Epithelial cell of prostate (primary cell): ENCODE results near the gene FRMD6.
"Not testable (repeated sequence)": the region's sequence is repeated elsewhere in the genome, so short reads cannot be mapped to it uniquely, and the experiment has no call there.

Experiments used
- DNase-seq: peaks from one replicate; pipeline ENCODE4 v3.0.0-alpha.2; 2011; ENCODE audit warnings: low read depth, low spot score
- H3K27ac ChIP-seq: fragments of 450-650 bp; 2 replicates; pipeline ENCODE4 v1.5.1; 2017; ENCODE audit warnings: mild to moderate bottlenecking

The FRMD6 gene

DNA sequence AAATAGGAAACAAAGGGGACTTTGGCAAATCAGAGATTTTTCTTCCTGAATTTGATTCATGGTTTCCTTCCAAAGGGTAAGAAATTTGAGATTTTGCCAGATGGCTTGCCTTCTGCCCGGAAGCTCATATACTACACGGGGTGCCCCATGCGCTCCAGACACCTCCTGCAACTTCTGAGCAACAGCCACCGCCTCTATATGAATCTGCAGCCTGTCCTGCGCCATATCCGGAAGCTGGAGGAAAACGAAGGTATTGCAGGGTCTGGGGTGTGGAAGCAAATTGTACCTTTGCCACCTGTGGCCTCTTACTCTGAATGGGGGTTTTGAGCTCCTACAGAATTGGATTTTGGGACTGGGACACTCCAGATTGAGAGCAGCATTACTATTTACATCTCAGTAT is 63.5 kb downstream of the FRMD6 start:
- peak overlapping the region; percentile 11 for H3K27ac ChIP-seq

DNA sequence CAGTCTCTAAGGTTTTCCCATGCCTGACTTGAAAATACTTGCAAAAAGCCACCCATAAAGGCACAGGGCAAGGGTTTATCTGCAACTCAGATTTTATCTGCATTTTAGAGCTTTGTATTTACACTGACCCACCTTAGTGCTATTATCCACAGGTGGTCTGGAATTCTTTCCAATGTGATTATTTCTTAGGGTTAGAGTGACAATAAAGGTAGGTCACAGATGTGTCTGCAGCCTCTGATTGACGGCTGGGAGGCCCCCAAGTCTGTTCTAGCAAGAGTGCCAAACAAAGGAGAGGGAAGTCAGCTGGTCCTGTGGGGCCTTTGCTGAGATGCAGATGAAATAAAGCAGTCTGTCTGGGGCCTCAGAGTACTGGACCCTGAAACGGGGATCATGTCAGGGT is 64.0 kb downstream of the FRMD6 start:
- peak overlapping the region; percentile 20 for H3K27ac ChIP-seq
- DNase-seq: no peak

More for the DNA sequence above, 63.5 kb downstream of the FRMD6 start:
- no peak for DNase-seq

DNA sequence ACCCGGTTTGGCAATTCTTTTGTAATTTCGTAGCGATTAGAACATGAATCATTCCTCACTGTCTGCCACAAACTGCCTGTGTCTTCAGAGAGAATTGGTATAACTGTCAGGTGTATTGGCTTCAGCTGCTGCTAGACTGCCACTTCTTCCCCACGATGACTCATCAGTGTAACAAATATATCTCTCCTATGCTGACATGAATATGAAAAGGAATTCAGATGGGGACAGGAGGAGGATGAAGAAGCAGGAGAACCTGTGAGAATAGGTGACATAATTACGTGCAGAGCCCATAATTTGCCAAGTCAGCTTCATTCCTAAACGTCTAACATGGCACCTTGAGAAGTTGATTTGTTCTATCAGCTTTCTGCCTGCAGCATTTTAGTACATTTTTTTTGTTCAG is 64.9 kb downstream of the FRMD6 start:
- H3K27ac ChIP-seq: peak overlapping the region; percentile 20
- DNase-seq: no peak

- DNase-seq: no peak
- no peak overlapping the region for H3K27ac ChIP-seq
Observed at GRCh38 chr14:51717766-51718165, 66.1 kb downstream of the FRMD6 start.

- DNase-seq: no peak
- no peak overlapping the region for H3K27ac ChIP-seq
Observed at GRCh38 chr14:51719955-51720354, 68.2 kb downstream of the FRMD6 start.

DNA sequence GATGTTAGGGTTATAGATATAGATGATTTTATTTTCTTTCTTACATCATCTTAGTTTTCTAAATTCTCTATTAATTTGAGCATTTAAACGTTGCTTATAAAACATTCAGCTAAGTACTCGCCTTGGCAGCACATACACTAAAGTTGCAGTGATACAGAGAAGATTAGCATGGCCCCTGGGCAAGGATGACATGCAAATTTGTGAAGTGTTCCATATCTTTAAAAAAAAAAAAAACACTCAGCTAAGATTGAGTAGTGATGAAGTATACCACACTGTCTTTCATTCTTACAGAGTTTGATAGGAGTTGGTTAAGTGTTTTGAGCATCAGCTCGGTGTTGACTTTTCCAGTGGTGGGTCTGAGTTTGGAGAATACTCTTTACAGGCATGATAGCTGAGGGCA is 72.3 kb downstream of the FRMD6 start:
- DNase-seq: no peak
- H3K27ac ChIP-seq: no peak overlapping the region

GRCh38 chr14:51724650-51725049 is 72.9 kb downstream of the FRMD6 start:
- H3K27ac ChIP-seq: no peak overlapping the region
- DNase-seq: no peak

DNA sequence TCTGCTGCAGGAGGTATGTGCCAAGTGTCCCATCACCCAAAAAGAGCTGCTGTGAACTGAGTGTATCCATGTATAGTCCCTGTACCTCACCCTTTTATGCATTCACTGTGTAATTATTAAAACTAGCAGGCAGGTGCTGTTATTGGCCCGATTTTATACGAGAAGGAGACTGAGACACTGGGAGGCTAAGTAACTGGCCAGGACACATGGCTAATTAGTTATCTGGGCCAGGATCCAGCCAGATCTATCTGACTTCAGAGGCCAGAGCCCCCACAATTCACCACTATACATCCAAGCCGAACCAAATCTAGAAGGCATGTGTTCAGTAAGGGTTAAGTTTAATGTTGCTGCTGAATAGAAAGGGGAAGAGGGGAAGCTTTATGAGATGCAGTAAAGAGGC is 73.4 kb downstream of the FRMD6 start:
- DNase-seq: no peak
- no peak overlapping the region for H3K27ac ChIP-seq

DNA sequence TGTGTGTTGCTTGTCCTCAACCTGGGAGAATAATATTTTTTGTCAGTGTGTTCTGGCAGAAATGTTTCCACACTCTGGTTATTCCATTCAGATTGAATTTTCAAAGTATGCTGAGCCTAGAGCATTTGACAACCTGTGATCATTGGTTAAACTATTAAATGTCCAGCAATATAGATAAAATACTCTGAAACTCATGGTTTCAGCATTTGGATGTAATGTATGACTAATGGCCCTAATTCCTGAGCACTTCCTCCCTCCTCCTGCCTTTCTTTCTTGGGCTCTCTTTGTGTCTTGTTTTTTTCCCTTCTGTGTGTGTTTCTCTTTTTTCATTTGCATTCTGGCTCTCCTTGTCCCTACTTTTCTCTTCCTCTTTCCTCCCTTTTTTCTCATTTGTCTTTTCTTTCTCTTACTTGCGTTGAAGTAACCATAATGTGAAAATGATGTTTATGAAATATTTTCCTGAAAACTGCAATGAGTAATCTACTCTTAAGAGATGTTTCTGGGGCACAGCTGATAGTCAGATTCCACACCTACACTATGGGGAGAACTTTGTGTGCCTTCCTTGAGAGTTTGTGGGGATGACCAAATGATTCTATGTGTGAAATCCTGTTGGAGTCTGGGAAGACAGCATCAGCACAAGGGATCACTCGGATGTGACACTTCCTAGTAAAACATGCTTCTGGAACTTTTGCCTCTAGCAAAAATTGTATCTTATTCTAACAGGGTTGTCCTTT is 74.6 kb downstream of the FRMD6 start:
- H3K27ac ChIP-seq: peak overlapping the region; percentile 15
- no peak for DNase-seq

DNA sequence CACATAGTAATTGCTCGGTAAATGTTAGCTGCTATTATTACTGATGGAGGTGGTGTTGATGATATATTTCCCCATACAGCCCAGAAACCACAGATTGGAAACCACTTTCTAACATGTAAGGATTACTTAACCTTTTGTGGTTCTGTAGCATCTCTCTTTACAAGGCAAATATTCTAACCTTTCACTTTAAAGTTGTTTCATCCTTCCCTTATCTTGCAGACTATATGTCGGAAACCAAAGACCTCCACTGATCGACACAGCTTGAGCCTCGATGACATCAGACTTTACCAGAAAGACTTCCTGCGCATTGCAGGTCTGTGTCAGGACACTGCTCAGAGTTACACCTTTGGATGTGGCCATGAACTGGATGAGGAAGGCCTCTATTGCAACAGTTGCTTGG is 75.8 kb downstream of the FRMD6 start:
- no peak for DNase-seq

DNA sequence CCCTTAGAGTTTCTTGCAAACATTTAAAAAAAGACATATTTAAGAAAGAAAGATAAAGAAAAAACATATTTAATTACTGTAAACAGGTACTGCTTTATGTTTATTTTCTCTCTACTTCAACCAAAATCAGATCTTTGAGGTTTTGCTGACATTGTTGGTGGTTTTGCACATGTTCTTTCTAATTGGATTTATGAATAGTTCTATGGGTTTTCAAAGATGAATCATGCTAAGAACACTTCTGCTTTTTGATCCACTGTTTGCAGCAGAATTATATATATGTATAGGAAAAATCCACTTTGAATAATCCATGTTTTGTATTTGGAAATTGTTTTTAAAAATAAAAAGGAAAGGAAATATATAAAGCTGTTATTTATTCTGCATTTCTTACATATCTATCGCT is 78.4 kb downstream of the FRMD6 start:
- no peak for DNase-seq
- H3K27ac ChIP-seq: no peak overlapping the region

More for the DNA sequence above, 75.8 kb downstream of the FRMD6 start:
- H3K27ac ChIP-seq: no peak overlapping the region

- no peak for DNase-seq
Observed at GRCh38 chr14:51730684-51731083, 79.0 kb downstream of the FRMD6 start.

DNA sequence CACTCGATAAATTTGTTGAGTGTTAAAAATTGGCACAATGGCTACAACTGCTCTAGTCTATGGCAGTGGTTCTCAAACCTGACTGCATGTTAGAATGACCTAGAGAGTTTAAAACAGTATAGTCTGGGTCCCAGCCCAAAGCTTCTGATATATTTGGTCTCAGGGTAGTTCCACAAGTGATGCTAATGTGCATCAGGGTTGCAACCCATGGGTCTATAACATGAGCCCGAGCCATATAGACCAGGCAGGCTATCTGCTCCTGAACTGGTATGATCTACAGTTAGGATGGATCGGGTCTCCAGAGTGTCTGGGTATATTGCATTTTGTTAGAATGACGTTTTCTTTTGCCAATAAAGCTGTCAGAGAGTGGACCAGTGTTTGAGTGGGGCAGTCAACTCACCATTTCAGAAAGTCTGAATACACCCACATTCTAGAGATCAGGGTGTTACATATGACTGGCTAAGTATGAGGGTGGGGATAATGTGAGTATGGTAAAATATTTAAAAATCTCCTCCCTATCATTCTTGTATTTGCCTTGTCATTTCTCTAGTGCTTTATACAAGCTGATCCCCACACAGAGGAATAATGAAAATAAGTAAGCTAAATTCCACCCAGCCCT is 80.9 kb downstream of the FRMD6 start:
- DNase-seq: no peak
- H3K27ac ChIP-seq: no peak overlapping the region

More at GRCh38 chr14:51730684-51731083, 79.0 kb downstream of the FRMD6 start:
- no peak overlapping the region for H3K27ac ChIP-seq

GRCh38 chr14:51733147-51733546 is 81.4 kb downstream of the FRMD6 start:
- no peak overlapping the region for H3K27ac ChIP-seq
- DNase-seq: no peak

GRCh38 chr14:51735851-51736250 is 84.1 kb downstream of the FRMD6 start:
- H3K27ac ChIP-seq: no peak overlapping the region
- DNase-seq: no peak

GRCh38 chr14:51738754-51739153 is 87.0 kb downstream of the FRMD6 start:
- no peak overlapping the region for H3K27ac ChIP-seq
- DNase-seq: no peak

DNA sequence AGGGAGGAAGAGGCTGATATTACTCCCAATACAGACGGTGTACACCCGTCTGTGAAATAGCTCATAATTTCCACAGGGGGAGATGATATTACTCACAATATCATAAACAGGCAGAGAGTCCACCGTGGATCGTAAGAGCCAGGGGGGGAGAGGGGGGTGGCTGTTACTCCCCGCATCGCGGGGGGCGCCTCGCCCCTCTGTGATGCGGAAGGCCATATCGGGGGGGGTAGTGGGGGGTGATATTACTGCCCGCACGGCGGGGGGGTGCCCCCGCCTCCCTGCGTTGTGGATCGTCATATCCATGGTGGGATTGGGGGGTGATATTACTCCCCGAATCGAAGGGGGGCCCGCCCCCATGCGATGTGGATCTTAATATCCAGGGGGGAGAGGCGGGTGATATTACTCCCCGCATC is 91.9 kb downstream of the FRMD6 start:
- H3K27ac ChIP-seq: no peak overlapping the region
- DNase-seq: no peak

- no peak overlapping the region for H3K27ac ChIP-seq
- no peak for DNase-seq
Observed at GRCh38 chr14:51744372-51745130, 92.8 kb downstream of the FRMD6 start.

DNA sequence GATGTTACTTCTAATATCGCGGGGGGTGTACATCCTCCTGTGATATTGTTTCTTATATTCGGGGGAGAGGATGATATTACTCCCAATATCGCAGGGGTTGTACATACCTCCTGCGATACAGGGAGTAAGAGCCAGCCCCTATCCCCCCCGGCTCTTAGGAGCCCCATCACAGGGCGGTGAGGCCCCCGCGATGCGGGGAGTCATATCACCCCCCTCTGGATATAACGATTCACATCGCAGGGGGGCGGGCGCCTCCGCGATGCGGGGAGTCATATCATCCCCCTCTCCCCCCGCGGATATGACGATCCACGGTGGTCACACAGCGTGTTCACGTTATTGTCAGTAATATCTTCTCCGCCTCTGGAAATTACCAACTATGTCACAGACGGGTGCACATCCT is 95.1 kb downstream of the FRMD6 start:
- DNase-seq, H3K27ac ChIP-seq: not testable (repeated sequence)

DNA sequence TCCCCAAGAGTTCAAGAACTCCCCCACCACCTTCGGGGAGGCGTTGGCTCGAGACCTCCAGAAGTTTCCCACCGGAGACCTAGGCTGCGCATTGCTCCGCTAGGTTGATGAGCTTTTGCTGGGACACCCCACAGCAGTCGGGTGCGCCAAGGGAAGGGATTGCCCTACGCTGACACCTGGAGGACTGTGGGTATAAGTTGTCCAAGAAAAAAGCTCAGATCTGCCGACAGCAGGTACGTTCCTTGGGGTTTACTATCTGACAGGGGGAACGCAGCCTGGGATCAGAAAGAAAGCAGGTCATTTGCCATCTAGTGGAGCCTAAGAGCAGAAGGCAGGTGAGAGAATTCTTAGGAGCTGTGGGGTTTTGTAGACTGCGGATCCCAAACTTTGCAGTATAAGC is 98.8 kb downstream of the FRMD6 start:
- no peak for DNase-seq
- H3K27ac ChIP-seq: no peak overlapping the region

GRCh38 chr14:51751611-51752345 is 100.1 kb downstream of the FRMD6 start:
- not testable (repeated sequence) for H3K27ac ChIP-seq
- DNase-seq: peak; percentile 81
